ENCODE measurements around the gene ESPNL.

GRCh38 chr2:238097988-238098871, 1.9 kb upstream of the ESPNL start:
- TF ChIP-seq CTCF (IDR thresholded peaks at IDR 0.05), result no peak
- TF ChIP-seq POLR2A (IDR thresholded peaks at IDR 0.05), result no peak
